Colonic mucosa (tissue), 4 donors: Measurements from ENCODE around the gene RICTOR. TPM values are rescaled to one million over a fixed set of nuclear protein-coding genes. Genes with fewer than 3 reads are reported as not detected.

ENCODE experiments used
- DNase-seq: peaks from one replicate; pipeline ENCODE4 v3.0.0-alpha.2; 2020
- H3K27ac ChIP-seq: fragments of 200-600 bp; one replicate; pipeline ENCODE4 v1.8.0; 2021
- H3K27me3 ChIP-seq: fragments of 200-600 bp; one replicate; pipeline ENCODE4 v1.8.0; 2021
- H3K36me3 ChIP-seq: fragments of 200-600 bp; one replicate; pipeline ENCODE4 v1.8.0; 2021
- H3K4me1 ChIP-seq: fragments of 200-600 bp; one replicate; pipeline ENCODE4 v1.8.0; 2021; ENCODE audit warnings: mild to moderate bottlenecking
- H3K4me3 ChIP-seq: fragments of 200-600 bp; one replicate; pipeline ENCODE4 v1.8.0; 2021
- H3K9ac ChIP-seq, 2 donors: one replicate each; pipeline ENCODE4 v1.7.0; 2013; ENCODE audit warnings: control low read depth in 2 of 2, low read depth in 2 of 2, low read length in 2 of 2
- H3K9me3 ChIP-seq: fragments of 200-600 bp; one replicate; pipeline ENCODE4 v1.8.0; 2021
- CTCF ChIP-seq: fragments of 200-600 bp; IDR thresholded peaks from one replicate; pipeline ENCODE4 v1.8.0; 2022; ENCODE audit warnings: antibody characterized with exemption, mild to moderate bottlenecking
- intact Hi-C: fragments of 100-400 bp; cut with DNase I; formaldehyde crosslinking; loops from one replicate; pipeline ENCODE4 v1.14.1; 2022
- total RNA-seq, 2 donors: library from RNA; stranded (reverse); fragmentation: NEBNext Ultra II Directional in 1 of 2; extraction: Animal tissue kit (Norgen Biotek cat#: 25700) in 1 of 2; gene quantifications; one replicate each; pipeline ENCODE4 v1.2.1, GENCODE V29; 2021
- donor health status: healthy.
- donor health status: DM: no; HTN: no; CAD: no.
- donor health status: DM: no; HTN: no; CAD: no.

Gene RICTOR
- total RNA-seq, 2 donors from 2014 or later, result 15.1 to 32.9 TPM

- H3K27ac ChIP-seq, result no peak overlapping the region
- H3K9ac ChIP-seq, result no peak overlapping the region
- H3K4me3 ChIP-seq, result no peak overlapping the region
- intact Hi-C loops, result no loop called here
- H3K27me3 ChIP-seq, result no peaks in the 10 kb centered on the region
- H3K9me3 ChIP-seq, result no peaks in the 10 kb centered on the region
- no peak for TF ChIP-seq CTCF
- DNase-seq, result no peak
- no peaks in the 10 kb centered on the region for H3K36me3 ChIP-seq
- H3K4me1 ChIP-seq, result no peaks in the 10 kb centered on the region
Observed at GRCh38 chr5:39113354-39113953, 39.3 kb upstream of the RICTOR start.

DNA sequence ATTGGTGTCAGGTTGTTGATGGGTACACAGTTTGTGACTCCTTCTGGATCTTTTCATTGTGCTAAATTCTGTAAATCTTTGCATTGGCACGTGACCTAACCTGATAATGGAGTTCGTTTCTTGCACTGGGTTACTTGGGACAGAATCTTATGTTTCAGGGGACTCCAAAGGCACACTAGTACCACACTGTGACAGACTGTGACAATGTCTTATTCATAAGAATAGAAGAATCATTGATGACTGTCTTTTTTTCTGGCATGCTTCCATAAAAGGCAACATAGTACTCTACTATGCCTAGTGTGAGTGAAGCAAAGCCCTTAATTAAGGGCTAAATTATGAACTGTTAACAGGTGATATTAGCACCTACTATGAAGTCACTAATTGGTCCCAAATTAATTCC is 35.4 kb upstream of the RICTOR start:
- no peak overlapping the region for H3K27ac ChIP-seq
- no peaks in the 10 kb centered on the region for H3K9me3 ChIP-seq
- H3K9ac ChIP-seq, result no peak overlapping the region
- H3K4me1 ChIP-seq, result no peaks in the 10 kb centered on the region
- TF ChIP-seq CTCF, result no peak
- intact Hi-C loops, result no loop called here
- no peaks in the 10 kb centered on the region for H3K27me3 ChIP-seq
- DNase-seq, result no peak
- no peaks in the 10 kb centered on the region for H3K36me3 ChIP-seq
- no peak overlapping the region for H3K4me3 ChIP-seq

DNA sequence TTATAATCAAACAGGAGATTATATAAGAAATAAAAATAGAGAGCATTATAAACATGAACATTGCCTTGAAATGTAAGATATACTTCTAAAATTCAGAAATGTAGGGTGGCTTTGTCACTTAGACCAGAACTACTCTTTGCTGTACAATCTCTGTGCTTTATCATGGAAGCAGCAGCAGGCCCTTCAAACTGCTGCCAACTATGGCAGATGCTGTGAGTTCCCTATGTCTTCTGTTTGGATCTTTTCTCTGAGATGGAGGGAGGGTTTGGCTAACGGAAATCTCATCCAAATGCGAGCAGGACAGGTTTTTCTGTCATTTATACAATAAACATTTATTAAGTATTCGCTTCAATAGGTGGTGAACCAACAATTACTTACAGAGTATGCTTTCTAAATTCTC is 34.8 kb upstream of the RICTOR start:
- H3K9me3 ChIP-seq, result no peaks in the 10 kb centered on the region
- H3K36me3 ChIP-seq, result no peaks in the 10 kb centered on the region
- H3K9ac ChIP-seq, result no peak overlapping the region
- H3K4me1 ChIP-seq, result no peaks in the 10 kb centered on the region
- H3K27me3 ChIP-seq, result no peaks in the 10 kb centered on the region
- H3K4me3 ChIP-seq, result no peak overlapping the region
- TF ChIP-seq CTCF, result no peak
- intact Hi-C loops, result no loop called here
- H3K27ac ChIP-seq, result no peak overlapping the region
- no peak for DNase-seq

DNA sequence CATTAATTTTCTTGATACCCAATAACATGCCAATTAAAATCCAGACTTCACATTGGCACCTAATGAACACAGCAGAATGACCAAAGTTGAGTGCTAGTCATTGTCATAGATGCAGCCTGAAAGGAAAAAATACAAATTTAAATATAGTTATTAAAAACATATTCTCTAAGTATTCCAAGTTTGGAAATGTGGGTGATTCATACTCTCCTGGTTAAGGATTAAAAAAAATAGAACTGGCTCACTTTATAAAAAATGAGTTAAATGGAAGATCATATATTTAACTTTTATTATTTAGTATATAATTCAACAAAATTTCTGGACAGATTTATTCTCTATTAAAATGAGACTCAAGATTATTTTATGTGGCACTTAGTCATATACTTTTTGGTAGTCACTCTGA is 33.2 kb upstream of the RICTOR start:
- Histone ChIP-seq H3K27ac (no peak overlapping the region), H3K9ac (no peak overlapping the region), H3K4me1 (no peaks in the 10 kb centered on the region), H3K27me3 (no peaks in the 10 kb centered on the region), H3K4me3 (no peak overlapping the region), H3K36me3 (no peaks in the 10 kb centered on the region), H3K9me3 (no peaks in the 10 kb centered on the region)
- intact Hi-C loops, result no loop called here
- no peak for DNase-seq
- TF ChIP-seq CTCF, result no peak

GRCh38 chr5:39106322-39106721 is 32.1 kb upstream of the RICTOR start:
- TF ChIP-seq CTCF, result no peak
- Histone ChIP-seq H3K9me3 (no peaks in the 10 kb centered on the region), H3K27ac (no peak overlapping the region), H3K9ac (no peak overlapping the region), H3K4me1 (no peaks in the 10 kb centered on the region), H3K4me3 (no peak overlapping the region), H3K27me3 (no peaks in the 10 kb centered on the region), H3K36me3 (no peaks in the 10 kb centered on the region)
- intact Hi-C loops, result no loop called here
- DNase-seq, result no peak
